ENCODE data around the gene DIMT1.
A peak's percentile ranks its signal among the peaks of the same experiment; 100 is the strongest.

- TF ChIP-seq FOSL2 (IDR thresholded peaks at IDR 0.05) (no peak), FOSL2 (CRISPR knock-in tag; IDR thresholded peaks at IDR 0.05) (no peak), REST (IDR thresholded peaks at IDR 0.05) (no peak), EP300 (IDR thresholded peaks at IDR 0.05) (no peak), CTCF (IDR thresholded peaks at IDR 0.05) (no peak), POLR2A (IDR thresholded peaks at IDR 0.05; ENCODE audit: low read length) (peak; percentile 63), CEBPB (IDR thresholded peaks at IDR 0.05) (no peak), RAD21 (conservative IDR thresholded peaks at IDR 0.05 in 1 of 2, IDR thresholded peaks at IDR 0.05 in 1 of 2) (no peak), RCOR1 (IDR thresholded peaks at IDR 0.05; ENCODE audit: low read depth, low read length) (no peak), RFX5 (IDR thresholded peaks at IDR 0.05) (peak; percentile 59; the same call in 1 of the 2 replicates), HDAC2 (IDR thresholded peaks at IDR 0.05) (no peak; the same call in 1 of the 2 replicates), MYC (IDR thresholded peaks at IDR 0.05; ENCODE audit: borderline replicate concordance, low read length) (peak; percentile 71; the same call in 1 of the 2 replicates), GATA3 (IDR thresholded peaks at IDR 0.05; ENCODE audit: borderline replicate concordance) (no peak)
- TF ChIP-seq, protein P1, sequence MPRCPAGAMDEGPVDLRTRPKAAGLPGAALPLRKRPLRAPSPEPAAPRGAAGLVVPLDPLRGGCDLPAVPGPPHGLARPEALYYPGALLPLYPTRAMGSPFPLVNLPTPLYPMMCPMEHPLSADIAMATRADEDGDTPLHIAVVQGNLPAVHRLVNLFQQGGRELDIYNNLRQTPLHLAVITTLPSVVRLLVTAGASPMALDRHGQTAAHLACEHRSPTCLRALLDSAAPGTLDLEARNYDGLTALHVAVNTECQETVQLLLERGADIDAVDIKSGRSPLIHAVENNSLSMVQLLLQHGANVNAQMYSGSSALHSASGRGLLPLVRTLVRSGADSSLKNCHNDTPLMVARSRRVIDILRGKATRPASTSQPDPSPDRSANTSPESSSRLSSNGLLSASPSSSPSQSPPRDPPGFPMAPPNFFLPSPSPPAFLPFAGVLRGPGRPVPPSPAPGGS (IDR thresholded peaks at IDR 0.05): no peak
Measured at GRCh38 chr5:62412549-62413329, 9.0 kb upstream of the DIMT1 start, which contains the start of gene IPO11.
